Measurements from ENCODE around the gene RABEPK. TPM values are rescaled to one million over a fixed set of nuclear protein-coding genes. Genes with fewer than 3 reads are reported as not detected.
"Not testable (repeated sequence)": the region's sequence is repeated elsewhere in the genome, so short reads cannot be mapped to it uniquely, and the experiment has no call there.

Gene RABEPK
- total and polyA plus RNA-seq, 10 of the 15 experiments (the other 5 are each of a cell fraction or from before 2014, with no cell fraction given), result 26.9 to 59.8 (median 39.4) TPM

DNA sequence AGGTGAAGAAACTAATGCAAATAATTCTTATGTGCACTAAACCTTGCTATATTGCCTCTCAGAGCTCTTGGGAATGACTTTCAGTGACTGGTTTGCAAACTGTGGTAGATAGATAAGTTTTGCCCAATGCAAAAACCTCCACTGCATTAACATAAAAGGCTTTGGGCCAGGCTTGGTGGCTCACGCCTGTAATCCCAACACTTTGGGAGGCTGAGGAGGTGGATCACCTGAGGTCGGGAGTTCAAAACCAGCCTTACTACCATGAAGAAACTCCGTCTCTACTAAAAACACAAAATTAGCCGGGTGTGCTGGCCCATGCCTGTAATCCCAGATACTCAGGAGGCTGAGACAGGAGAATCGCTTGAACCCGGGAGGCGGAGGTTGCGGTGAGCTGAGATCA lies 33.8 kb downstream of the RABEPK start:
- H3K4me3 ChIP-seq; H3K9me3 ChIP-seq (replicated peaks; ENCODE audit: control insufficient read depth, insufficient read depth, low read length); DNase-seq (ENCODE audit: low read depth, low spot score); BruUV-seq (replicated peaks); H3K4me2 ChIP-seq (ENCODE audit: control insufficient read depth, insufficient read depth); H4K20me1 ChIP-seq (ENCODE audit: control insufficient read depth, insufficient read depth); H3K9ac ChIP-seq (ENCODE audit: control insufficient read depth, insufficient read depth, low read length); RAD21 ChIA-PET (ENCODE audit: unreplicated experiment); H3K27ac ChIP-seq (ENCODE audit: control insufficient read depth, insufficient read depth); ATAC-seq; H3K4me1 ChIP-seq (ENCODE audit: control insufficient read depth, insufficient read depth, low read length); POLR2A ChIA-PET; in situ Hi-C loops (cut with MboI); H2AFZ ChIP-seq (ENCODE audit: control insufficient read depth, low read depth, low read length); H3K27me3 ChIP-seq (replicated peaks in 1 of 2; ENCODE audit: control insufficient read depth in 2 of 2, insufficient read depth in 2 of 2, low read length in 1 of 2); FAIRE-seq; intact Hi-C loops (cut with micrococcal nuclease; ENCODE audit: unreplicated experiment): not testable (repeated sequence)
- SMC1A ChIA-PET (ENCODE audit: uncharacterized antibody, unreplicated experiment), result interaction anchor here (0.8 to 1.0 kb wide), 2 partner anchors 32 to 49 kb away, joined by 3 read pairs; no protein-coding TSS in a partner anchor
- Histone ChIP-seq H3K79me2 (ENCODE audit: control insufficient read depth, insufficient read depth, low read length) (peaks cover 36% of the 10 kb centered on the region), H3K36me3 (ENCODE audit: control insufficient read depth in 2 of 2, insufficient read depth in 2 of 2, low read length in 1 of 2) (peaks cover 11 to 34% of the 10 kb centered on the region in 2 experiments)
- WGBS (ENCODE audit: insufficient coverage, insufficient replicate concordance, low lambda C conversion rate, missing lambda C conversion rate), result 95% methylated on average over 8 of the region's 8 CpGs
- CTCF ChIA-PET, result interaction anchor here (0.7 kb wide), 1 partner anchor 41 kb away, joined by 4 read pairs; no protein-coding TSS in a partner anchor

DNA sequence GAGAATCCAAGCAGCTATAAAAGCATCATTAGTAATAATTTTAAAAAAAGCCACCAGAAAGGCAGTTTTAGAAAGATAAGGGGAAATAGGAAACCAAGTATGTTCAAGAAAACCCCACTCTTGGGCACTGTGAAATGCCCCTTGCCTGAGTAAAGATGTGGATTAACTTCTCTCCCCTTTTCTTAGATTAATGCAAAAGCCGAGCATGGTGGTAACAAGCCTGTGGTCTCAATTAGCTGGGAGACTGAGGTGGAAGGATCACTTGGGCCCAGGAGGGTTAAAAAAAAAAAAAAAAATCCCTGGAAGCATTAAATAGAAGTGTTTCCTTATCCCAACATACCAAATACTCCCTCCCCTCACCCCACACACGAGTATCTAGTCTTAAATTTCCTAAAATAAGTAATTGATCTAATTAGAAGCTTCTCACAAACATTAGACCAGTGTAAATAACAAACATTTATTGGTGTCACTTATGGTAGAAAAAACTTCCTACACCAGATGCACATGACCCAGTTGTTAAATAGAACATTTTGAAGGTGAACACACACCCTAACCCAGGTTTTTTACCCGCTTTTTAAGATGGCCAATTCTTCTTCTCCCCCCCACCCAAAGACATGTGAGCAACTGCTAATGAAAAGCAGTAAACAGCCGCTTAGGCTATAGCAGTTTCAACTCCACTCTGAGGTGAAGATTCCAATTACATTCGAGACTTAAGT lies 35.6 kb downstream of the RABEPK start:
- H3K4me3 ChIP-seq, result peak overlapping the region; percentile 43; the same call in 1 of the 2 replicates
- intact Hi-C loops (cut with micrococcal nuclease; ENCODE audit: unreplicated experiment) (no loop called here), in situ Hi-C loops (cut with MboI) (no loop called here)
- ATAC-seq (no peak), FAIRE-seq (no peak), DNase-seq (ENCODE audit: low read depth, low spot score) (no peak)
- no peak for TF ChIP-seq SREBF2 (IDR thresholded peaks at IDR 0.05; ENCODE audit: low read length)
- no peak for TF ChIP-seq E2F8 (IDR thresholded peaks at IDR 0.05; ENCODE audit: low read depth, partially characterized antibody)
- H3K9me3 ChIP-seq (replicated peaks; ENCODE audit: control insufficient read depth, insufficient read depth, low read length), result no peaks in the 10 kb centered on the region
- no peaks in the 10 kb centered on the region for H3K27me3 ChIP-seq (replicated peaks in 1 of 2; ENCODE audit: control insufficient read depth in 2 of 2, insufficient read depth in 2 of 2, low read length in 1 of 2)
- no peak overlapping the region for H2AFZ ChIP-seq (ENCODE audit: control insufficient read depth, low read depth, low read length)
- ChIA-PET SMC1A (ENCODE audit: uncharacterized antibody, unreplicated experiment) (interaction anchor here (0.6 to 1.4 kb wide), 6 partner anchors 28 to 500 kb away, joined by 3 to 7 read pairs (median 3); no protein-coding TSS in a partner anchor), POLR2A (interaction anchor here (0.6 kb wide), 2 partner anchors 9 to 49 kb away, joined by 3 to 4 read pairs; no protein-coding TSS in a partner anchor), CTCF (interaction anchor here (0.9 to 1.2 kb wide), 3 partner anchors 11 to 107 kb away, joined by 3 read pairs; partner anchors contain the start of gene GAPVD1), RAD21 (ENCODE audit: unreplicated experiment) (interaction anchor here (0.6 to 1.0 kb wide), 2 partner anchors 14 to 42 kb away, joined by 3 to 5 read pairs; no protein-coding TSS in a partner anchor)
- H3K4me2 ChIP-seq (ENCODE audit: control insufficient read depth, insufficient read depth), result peak overlapping the region; percentile 49; the same call in 1 of the 2 replicates
- peaks cover 54% of the 10 kb centered on the region for H3K79me2 ChIP-seq (ENCODE audit: control insufficient read depth, insufficient read depth, low read length)
- H3K9ac ChIP-seq (ENCODE audit: control insufficient read depth, insufficient read depth, low read length), result no peak overlapping the region
- peaks cover 13 to 38% of the 10 kb centered on the region in 2 experiments for H3K36me3 ChIP-seq (ENCODE audit: control insufficient read depth in 2 of 2, insufficient read depth in 2 of 2, low read length in 1 of 2)
- no peak overlapping the region for H3K27ac ChIP-seq (ENCODE audit: control insufficient read depth, insufficient read depth)
- H3K4me1 ChIP-seq (ENCODE audit: control insufficient read depth, insufficient read depth, low read length), result peaks cover 6% of the 10 kb centered on the region
- WGBS (ENCODE audit: insufficient coverage, insufficient replicate concordance, low lambda C conversion rate, missing lambda C conversion rate), result 48% methylated on average over 5 of the region's 5 CpGs
- 0 out of 2 replicates have a peak, but pooled peaks cover 5% of the 10 kb centered on the region for H4K20me1 ChIP-seq (ENCODE audit: control insufficient read depth, insufficient read depth)
- BruUV-seq (replicated peaks), result no TSS peak
